CD1c-positive myeloid dendritic cell (primary cell): ENCODE measurements around the gene ANKMY2.
A peak's percentile ranks its signal among the peaks of the same experiment; 100 is the strongest.

Experiments used
- DNase-seq: peaks from one replicate; pipeline ENCODE4 v3.0.0-alpha.2; 2016; ENCODE audit errors: extremely low spot score

Gene ANKMY2

DNA sequence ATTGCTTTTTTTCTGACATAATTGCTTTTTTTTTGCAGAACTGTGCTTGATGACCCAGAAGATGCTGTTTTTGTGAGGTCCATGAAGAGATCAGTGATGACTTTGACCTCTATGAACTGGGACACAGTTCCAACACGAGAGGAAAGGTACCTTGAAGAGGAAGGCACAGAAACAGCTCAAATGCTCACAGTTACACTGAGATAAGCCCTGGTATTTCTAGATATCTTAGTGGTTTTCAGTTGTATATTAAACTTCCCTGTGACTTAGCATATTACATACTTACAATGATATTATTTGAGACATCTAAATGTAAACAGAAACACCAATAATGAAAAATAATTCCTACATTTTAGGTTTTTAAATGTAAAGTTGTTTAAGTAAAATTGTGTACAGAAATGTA lies 64.3 kb downstream of the ANKMY2 start:
- DNase-seq, result no peak

DNA sequence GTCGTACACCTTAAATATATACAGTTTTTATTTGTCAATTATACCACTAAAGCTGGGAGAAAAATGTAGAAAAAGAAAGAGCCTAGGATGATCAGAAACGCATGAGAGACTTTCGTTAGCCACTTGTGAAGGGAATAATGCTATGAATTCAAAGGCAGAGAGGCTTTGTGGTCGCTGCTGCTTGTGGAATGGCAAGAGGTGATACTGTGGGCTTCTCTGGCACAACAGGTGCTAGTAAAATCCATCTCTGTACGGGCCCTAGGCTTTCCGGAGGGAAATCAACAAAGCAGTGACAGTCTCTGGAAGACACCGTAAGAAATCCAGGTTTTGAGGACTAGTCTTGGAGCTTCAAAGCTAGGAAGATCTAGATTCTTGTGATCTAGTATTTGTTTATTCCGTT lies 66.3 kb downstream of the ANKMY2 start:
- DNase-seq, result no peak

DNA sequence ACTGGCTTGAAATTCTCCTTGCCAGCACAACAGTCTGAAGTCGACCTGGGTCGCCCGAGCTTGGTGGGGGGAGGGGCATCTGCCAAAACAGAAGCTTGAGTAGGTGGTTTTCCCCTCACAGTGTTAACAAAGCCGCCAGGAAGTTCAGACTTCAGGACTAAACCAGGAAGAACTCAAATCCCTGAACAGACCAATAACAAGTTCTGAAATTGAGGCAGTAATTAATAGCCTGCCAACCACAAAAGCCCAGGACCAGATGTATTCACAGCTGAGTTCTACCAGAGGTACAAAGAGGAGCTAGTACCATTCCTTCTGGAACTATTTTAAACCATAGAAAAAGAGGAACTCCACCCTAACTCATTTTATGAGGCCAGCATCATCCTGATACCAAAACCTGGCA lies 73.6 kb downstream of the ANKMY2 start:
- DNase-seq, result no peak

DNA sequence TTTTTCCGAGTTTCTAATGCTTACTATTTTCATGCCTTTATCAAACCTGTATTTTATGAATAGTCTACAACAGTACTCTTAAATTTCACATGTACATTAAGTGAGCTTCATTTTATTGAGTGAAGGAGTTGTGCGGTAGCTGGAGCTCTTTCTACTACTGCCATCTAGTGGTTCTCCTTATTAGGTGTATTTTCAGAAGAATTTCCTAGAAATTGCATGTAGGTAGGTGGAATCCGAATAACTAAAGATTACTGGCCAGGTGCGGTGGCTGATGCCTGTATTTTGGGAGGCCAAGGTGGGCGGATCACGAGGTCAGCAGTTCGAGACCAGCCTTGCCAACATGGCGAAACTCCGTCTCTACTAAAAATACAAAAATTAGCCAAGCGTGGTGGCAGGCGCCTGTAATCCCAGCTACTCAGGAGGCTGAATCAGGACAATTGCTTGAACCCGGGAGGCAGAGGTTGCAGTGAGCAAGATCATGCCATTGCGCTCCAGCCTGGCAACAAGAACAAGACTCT lies 80.6 kb downstream of the ANKMY2 start:
- peak; percentile 55 for DNase-seq

DNA sequence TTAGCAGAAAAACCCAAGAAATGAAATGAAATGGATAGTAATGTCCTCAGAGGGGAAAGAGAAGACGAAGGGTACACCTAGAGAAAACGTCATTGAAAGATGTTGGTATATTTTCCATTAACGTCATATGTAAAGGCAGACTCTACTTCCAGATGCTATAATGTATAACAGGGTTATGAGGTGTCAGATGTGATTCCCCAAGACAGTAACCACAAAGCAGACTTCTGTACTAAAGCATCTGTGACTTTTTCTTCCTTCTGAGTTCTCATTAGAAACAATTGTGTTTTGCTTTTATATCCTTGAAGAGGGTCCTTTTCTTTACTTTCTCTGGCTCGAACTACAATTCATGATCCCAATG lies 81.6 kb downstream of the ANKMY2 start:
- no peak for DNase-seq

DNA sequence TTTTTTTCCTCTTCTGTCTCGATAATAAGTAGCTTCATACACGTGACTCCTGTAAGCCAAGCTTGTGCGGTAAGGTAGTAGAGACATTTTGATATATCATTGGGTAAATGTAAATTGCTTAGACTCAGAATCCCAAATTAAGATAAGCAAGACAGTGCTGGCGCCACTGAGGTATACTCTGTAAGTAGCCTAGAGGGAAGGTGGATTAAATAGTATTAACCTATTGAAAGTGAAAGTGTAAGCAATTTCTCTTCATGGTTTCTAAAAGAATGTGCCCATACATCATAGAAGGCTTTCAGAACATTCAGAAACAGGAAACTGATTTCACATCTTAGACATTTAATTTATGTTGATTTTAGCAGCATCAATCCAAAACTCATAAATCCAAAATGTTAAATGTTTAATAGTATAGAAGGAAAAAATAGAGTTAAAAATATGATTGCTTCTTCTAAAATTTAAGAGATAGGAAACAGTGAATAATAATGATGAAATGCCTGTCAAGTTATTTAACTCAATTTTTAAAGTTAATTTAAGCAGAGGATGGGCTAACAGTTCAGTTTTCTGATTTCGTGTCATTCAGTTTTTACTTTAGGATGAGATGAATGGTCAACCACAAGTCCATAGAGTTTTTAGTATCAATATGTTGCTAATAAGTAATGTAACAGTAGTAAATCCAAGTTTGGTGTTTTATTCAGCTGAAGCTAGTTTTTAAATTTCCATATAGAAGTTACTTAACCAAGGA lies 82.1 kb downstream of the ANKMY2 start:
- DNase-seq, result no peak

DNA sequence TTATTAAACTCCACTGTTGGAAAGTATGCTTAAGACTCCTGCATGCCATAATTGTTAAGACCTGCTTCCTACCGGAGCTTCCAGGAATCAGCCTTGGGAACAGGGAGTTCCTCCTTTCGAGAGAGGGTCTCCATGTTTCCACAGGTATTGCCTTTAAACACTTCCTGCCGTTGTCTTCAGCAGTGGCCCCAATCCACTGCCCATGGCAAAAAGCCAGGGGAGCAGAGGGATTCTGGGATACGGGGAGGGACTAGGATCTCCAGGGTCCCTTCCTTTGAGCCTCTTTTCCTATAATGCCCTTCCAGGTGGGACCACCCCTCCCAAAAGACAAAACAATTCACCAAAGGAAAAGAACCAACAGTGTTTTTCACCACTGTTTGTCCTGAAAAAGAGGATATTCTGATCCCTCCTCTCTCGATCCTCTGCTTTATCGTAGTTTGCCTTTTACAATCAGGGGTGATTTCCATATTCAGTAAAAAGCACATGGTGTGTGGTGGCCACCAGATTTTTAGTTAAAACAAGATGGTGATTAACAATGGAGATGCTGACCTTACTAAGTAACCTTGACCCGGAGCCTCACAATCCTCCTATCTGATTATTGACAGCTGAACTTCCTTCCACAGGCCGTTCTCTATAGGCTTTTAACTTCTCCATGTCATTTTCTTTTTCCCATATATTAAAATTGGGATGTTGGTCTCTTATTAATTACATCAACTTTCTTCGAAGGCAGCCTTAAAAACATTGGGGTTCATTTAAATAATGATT lies 82.9 kb downstream of the ANKMY2 start:
- no peak for DNase-seq

DNA sequence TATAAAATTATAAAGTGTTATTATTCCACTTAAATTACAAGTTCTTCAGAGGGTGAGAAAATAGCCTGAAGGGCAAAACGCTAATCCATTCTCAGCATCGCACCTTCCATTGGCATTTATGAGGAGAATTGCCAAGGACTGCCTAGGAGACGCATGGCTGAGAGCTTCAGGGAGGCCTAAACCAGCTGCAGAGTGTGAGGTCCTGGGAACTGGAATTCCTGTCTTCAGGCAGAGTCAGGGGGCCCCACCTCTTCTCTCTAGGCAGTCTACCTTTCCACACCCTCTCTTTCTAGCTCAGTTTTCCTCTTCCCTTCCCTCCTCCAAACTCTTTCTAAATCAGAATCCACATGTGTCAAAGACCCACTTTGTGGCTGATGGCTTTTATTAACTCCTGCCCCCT lies 83.6 kb downstream of the ANKMY2 start:
- no peak for DNase-seq

DNA sequence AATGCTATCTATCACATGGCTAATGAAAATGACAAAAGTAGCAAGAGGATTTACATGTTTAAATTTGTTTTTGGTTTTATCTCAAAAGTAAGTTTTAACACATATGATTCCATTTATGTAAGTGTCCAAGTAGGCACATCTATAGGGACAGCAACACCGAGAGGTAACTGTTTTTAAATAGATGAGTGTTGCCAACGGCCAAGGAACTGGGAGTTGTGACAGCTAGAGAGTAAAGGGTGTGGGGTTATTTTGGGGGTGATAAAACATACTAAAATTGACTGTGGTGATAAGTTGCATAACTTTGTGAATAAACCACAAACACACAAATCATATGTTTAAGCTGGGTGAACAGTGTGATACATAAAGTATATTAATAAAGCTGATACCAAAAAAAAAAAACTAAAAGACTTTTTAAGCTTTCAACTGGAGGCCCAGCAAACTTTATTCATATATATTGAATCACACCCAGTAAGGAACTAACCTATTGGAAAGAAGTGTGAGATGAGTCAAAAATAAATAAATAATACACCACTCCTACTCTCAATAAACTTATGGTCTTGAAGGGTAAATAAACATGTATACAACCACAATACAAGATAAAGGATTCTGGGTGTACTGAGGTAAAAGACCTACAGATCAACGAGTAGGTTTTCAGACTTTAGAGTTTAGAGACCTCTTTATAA lies 85.9 kb downstream of the ANKMY2 start:
- DNase-seq, result no peak

DNA sequence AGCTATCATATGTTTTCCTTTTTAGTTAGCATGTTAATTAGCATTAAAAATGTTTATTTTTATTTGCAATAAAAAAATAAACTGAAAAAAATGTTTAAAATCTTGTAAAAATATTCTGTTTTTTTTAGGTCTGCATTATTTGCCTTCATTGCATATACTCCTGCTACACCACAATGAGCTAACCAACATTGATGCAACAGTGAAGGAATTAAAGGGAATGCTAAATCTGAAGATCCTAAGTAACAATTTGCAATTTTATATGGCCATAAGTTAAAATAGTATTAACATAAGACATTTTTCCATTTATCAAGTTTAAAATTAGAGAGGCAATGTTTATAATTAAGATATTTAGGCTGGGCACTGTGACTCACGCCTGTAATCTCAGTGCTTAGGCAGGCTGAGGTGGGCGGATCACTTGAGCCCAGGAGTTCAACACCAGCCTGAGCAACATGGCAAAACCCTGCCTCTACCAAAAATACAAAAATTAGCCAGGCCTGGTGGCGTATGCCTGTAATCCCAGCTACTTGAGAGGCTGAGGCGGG lies 86.7 kb downstream of the ANKMY2 start:
- DNase-seq, result no peak

DNA sequence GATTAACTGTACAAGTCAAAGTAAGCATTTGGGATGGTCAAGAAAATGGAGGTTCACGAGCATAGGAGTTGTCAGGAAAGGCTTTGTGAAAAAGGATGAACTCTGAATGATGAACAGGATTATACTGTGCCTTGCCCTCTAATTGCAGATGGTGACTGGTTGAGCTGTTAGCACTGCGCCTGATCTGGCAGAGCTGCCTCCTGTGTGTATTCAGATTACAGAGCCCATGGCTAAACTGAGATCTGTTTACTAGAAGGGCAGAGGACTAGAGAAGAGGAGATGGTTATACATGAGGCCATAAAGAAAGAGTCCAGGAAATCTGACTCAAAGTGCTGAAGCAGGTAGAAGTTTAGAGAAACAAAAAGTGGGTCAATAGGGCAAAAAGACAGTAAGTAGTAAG lies 89.2 kb downstream of the ANKMY2 start:
- no peak for DNase-seq

DNA sequence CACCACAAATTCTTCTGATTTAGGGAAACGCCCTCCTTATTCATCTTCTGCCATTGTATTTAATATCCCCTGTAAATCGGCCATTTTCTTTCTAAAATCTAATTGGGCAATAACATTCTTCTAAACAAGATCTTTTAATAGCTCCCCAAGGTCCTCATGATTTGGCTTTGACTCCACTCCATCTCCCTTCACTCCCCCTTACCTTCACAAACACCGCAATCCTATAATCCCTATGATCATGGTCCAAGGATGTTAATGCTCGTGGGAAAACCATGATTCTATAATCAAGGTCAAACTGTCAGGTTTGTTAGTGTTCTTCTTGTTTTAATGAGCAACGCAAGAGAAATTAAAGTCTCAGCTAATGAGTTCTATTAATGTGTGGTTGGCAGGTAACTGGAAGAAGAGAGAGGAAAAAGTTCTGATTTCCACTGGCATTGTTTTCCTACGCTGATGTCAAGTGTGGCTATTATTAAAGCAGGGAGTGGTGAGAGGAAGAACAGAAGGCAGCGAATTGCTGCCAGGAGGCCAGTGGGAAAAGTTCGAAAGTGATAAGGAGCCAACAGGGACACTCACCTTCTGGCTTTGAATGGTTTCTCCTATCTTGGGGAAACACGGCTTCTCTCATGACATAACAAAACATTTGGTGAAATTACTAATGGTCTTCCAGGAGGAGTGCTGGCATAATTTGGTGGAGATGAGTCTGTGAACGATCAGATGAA lies 90.9 kb downstream of the ANKMY2 start:
- DNase-seq, result no peak

DNA sequence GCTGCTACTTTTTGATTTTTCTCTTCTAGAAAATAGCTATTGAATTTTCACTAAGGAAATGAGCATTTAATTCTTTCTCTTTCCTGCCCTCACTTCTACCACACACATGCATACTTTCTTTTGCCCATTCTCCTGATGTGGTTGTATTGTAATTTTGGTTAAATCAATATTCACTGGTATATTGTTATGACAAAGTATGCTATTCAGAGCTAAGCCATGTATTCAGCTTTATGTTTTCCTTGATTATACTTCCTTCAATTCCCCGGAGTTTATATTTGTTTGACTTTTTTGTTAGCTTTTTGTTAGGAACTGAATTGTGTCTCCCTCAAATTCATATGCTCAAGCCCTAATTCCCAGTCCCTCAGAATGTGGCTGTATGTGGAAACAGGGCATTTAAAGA lies 94.9 kb downstream of the ANKMY2 start:
- no peak for DNase-seq
